ENCODE measurements around the gene CELSR3.

Gene CELSR3

GRCh38 chr3:48600711-48601621, 61.7 kb downstream of the CELSR3 start:
- TF ChIP-seq EP300 (IDR thresholded peaks at IDR 0.05; ENCODE audit: borderline replicate concordance) = no peak
- no peak for TF ChIP-seq MAX (IDR thresholded peaks at IDR 0.05)
- TF ChIP-seq TEAD4 (IDR thresholded peaks at IDR 0.05) = no peak
- TF ChIP-seq TAF1 (IDR thresholded peaks at IDR 0.05; ENCODE audit: low read depth) = no peak

GRCh38 chr3:48599509-48600285, 63.0 kb downstream of the CELSR3 start:
- no peak for TF ChIP-seq NFIC (IDR thresholded peaks at IDR 0.05)
- no peak for TF ChIP-seq MAX (IDR thresholded peaks at IDR 0.05)
- TF ChIP-seq TEAD4 (IDR thresholded peaks at IDR 0.05) = no peak
- no peak for TF ChIP-seq EGR1 (IDR thresholded peaks at IDR 0.05)
- TF ChIP-seq FOXM1 (IDR thresholded peaks at IDR 0.05; ENCODE audit: borderline replicate concordance, low read depth) = no peak
- no peak for TF ChIP-seq ZBTB7A (IDR thresholded peaks at IDR 0.05; ENCODE audit: low read depth)
- no peak for TF ChIP-seq TAF1 (IDR thresholded peaks at IDR 0.05; ENCODE audit: low read depth)
- no peak for TF ChIP-seq YY1 (IDR thresholded peaks at IDR 0.05; ENCODE audit: low read depth)
- no peak for TF ChIP-seq RAD21 (IDR thresholded peaks at IDR 0.05; ENCODE audit: low read depth)
- TF ChIP-seq TCF12 (IDR thresholded peaks at IDR 0.05; ENCODE audit: low read depth) = no peak
- no peak for TF ChIP-seq CEBPB (IDR thresholded peaks at IDR 0.05)
- TF ChIP-seq REST (IDR thresholded peaks at IDR 0.05; ENCODE audit: low read depth) = no peak
- TF ChIP-seq USF1 (IDR thresholded peaks at IDR 0.05) = no peak
- no peak for TF ChIP-seq EP300 (IDR thresholded peaks at IDR 0.05; ENCODE audit: borderline replicate concordance)
- TF ChIP-seq CREB1 (IDR thresholded peaks at IDR 0.05; ENCODE audit: low read depth) = no peak

- TF ChIP-seq TEAD4 (IDR thresholded peaks at IDR 0.05) (no peak), EGR1 (IDR thresholded peaks at IDR 0.05) (no peak), EP300 (IDR thresholded peaks at IDR 0.05; ENCODE audit: borderline replicate concordance) (no peak), FOXM1 (IDR thresholded peaks at IDR 0.05; ENCODE audit: borderline replicate concordance, low read depth) (no peak), CEBPB (IDR thresholded peaks at IDR 0.05) (no peak), RAD21 (IDR thresholded peaks at IDR 0.05; ENCODE audit: low read depth) (no peak), TCF12 (IDR thresholded peaks at IDR 0.05; ENCODE audit: low read depth) (no peak), CREB1 (IDR thresholded peaks at IDR 0.05; ENCODE audit: low read depth) (no peak), YY1 (IDR thresholded peaks at IDR 0.05; ENCODE audit: low read depth) (no peak), TAF1 (IDR thresholded peaks at IDR 0.05; ENCODE audit: low read depth) (no peak), MAX (IDR thresholded peaks at IDR 0.05) (no peak), NFIC (IDR thresholded peaks at IDR 0.05) (no peak), USF1 (IDR thresholded peaks at IDR 0.05) (no peak), ZBTB7A (IDR thresholded peaks at IDR 0.05; ENCODE audit: low read depth) (no peak), REST (IDR thresholded peaks at IDR 0.05; ENCODE audit: low read depth) (no peak)
These were observed 63.6 kb downstream of the CELSR3 start for GRCh38 chr3:48599077-48599501.

- TF ChIP-seq RAD21 (IDR thresholded peaks at IDR 0.05; ENCODE audit: low read depth) (no peak), TEAD4 (IDR thresholded peaks at IDR 0.05) (no peak), TAF1 (IDR thresholded peaks at IDR 0.05; ENCODE audit: low read depth) (no peak), EP300 (IDR thresholded peaks at IDR 0.05; ENCODE audit: borderline replicate concordance) (no peak), YY1 (IDR thresholded peaks at IDR 0.05; ENCODE audit: low read depth) (no peak), EGR1 (IDR thresholded peaks at IDR 0.05) (no peak), MAX (IDR thresholded peaks at IDR 0.05) (no peak), USF1 (IDR thresholded peaks at IDR 0.05) (no peak), FOXM1 (IDR thresholded peaks at IDR 0.05; ENCODE audit: borderline replicate concordance, low read depth) (no peak), TCF12 (IDR thresholded peaks at IDR 0.05; ENCODE audit: low read depth) (no peak), ZBTB7A (IDR thresholded peaks at IDR 0.05; ENCODE audit: low read depth) (no peak), CEBPB (IDR thresholded peaks at IDR 0.05) (no peak), REST (IDR thresholded peaks at IDR 0.05; ENCODE audit: low read depth) (no peak), NFIC (IDR thresholded peaks at IDR 0.05) (no peak)
These were observed 64.2 kb downstream of the CELSR3 start for GRCh38 chr3:48598323-48599076.
